HG02763 (cell line): ENCODE results near the gene GPT2.
A peak's percentile ranks its signal among the peaks of the same experiment; 100 is the strongest.

Source experiments
- ATAC-seq: cut with Tn5 transposase; IDR thresholded peaks from one replicate; pipeline ENCODE4 v1.9.1; 2021; ENCODE audit warnings: mild to moderate bottlenecking, moderate library complexity; ENCODE audit not compliant: unreplicated experiment

GPT2 gene

GRCh38 chr16:46883690-46884512 is at the start of gene GPT2:
TSS of gene GPT2 (plus strand) at chr16:46884362. CDS start at chr16:46884716, 354 bp downstream.
- ATAC-seq = peak; percentile 97

- ATAC-seq = no peak
Observed at GRCh38 chr16:46836534-46837530, 47.3 kb upstream of the GPT2 start.

- no peak for ATAC-seq
Observed at GRCh38 chr16:46839986-46840443, 44.1 kb upstream of the GPT2 start.

GRCh38 chr16:46842192-46842895 is 41.8 kb upstream of the GPT2 start:
- no peak for ATAC-seq

GRCh38 chr16:46843898-46844642 is 40.1 kb upstream of the GPT2 start:
- no peak for ATAC-seq

GRCh38 chr16:46844771-46845170 is 39.4 kb upstream of the GPT2 start:
- no peak for ATAC-seq

- no peak for ATAC-seq
Observed at GRCh38 chr16:46845952-46846351, 38.2 kb upstream of the GPT2 start.

GRCh38 chr16:46848768-46849764 is 35.1 kb upstream of the GPT2 start:
- no peak for ATAC-seq

GRCh38 chr16:46850619-46851555 is 33.3 kb upstream of the GPT2 start:
- peak; percentile 72 for ATAC-seq

GRCh38 chr16:46852130-46852529 is 32.0 kb upstream of the GPT2 start:
- ATAC-seq = no peak

GRCh38 chr16:46853713-46854443 is 30.3 kb upstream of the GPT2 start:
- ATAC-seq = no peak

- ATAC-seq = no peak
Observed at GRCh38 chr16:46854846-46855245, 29.3 kb upstream of the GPT2 start.

GRCh38 chr16:46855389-46855788 is 28.8 kb upstream of the GPT2 start:
- ATAC-seq = no peak

- no peak for ATAC-seq
Observed at GRCh38 chr16:46857368-46857945, 26.7 kb upstream of the GPT2 start.

- ATAC-seq = no peak
Observed at GRCh38 chr16:46858151-46858550, 26.0 kb upstream of the GPT2 start.

GRCh38 chr16:46859719-46860152 is 24.4 kb upstream of the GPT2 start:
- ATAC-seq = no peak
